GM19372 (cell line): ENCODE results near the gene ROBO1.

ENCODE experiments used
- ATAC-seq: cut with Tn5 transposase; IDR thresholded peaks from one replicate; pipeline ENCODE4 v1.9.1; 2021; ENCODE audit warnings: mild to moderate bottlenecking, low read depth, moderate library complexity; ENCODE audit not compliant: unreplicated experiment

Gene ROBO1

DNA sequence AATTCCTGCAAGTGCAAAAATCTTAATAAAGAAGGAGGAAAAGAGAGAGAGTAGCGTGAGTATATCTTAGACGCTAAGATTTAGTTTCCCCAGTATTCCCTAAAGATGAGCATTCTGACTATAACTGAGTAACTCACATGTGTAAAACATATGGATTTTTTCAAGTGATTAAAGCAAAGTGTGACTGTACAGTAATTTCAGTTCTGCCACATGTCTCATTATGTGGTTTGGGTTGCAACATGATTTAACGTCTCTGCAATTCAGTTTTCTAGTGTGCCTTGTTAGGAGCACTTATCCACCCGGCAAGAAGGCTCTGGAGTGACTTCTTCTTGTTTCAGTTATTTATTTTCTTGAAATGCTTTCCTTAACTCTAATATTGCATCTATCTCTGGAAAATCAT is 514.1 kb downstream of the ROBO1 start:
- no peak for ATAC-seq

DNA sequence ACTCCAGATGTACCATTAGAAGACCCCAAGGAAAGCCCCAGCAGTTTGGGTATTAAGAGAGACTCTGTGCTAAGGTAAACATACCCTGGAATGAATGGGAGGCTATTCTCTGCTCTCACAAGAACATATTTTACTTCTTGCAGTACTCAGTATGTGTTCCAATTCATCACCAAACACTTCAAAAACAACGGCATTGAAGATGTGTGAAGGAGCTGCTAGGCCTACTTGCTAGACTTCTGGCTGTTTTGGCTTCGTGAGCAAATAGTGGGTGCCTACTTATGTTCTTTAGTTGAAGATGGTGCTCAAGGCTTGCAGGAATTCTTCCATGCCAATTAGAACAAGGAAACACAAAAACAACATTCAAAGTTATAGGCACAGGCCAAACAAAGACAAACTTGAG is 514.5 kb downstream of the ROBO1 start:
- no peak for ATAC-seq

DNA sequence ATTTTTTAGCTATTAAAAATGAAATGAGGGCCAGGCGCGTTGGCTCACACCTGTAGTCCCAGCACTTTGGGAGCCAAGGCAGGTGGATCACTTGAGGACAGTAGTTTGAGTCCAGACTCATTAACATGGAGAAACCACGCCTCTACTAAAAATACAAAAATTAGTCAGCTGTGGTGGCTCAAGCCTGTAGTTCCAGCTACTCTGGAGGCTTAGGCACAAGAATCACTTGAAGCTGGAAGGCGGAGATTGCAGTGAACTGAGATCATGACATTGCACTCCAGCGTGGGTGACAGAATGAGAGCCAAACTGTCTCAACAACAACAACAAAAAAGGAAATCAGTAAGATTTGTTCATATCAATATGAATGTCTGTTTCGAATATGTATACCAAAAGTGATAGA is 517.1 kb downstream of the ROBO1 start:
- ATAC-seq: no peak

DNA sequence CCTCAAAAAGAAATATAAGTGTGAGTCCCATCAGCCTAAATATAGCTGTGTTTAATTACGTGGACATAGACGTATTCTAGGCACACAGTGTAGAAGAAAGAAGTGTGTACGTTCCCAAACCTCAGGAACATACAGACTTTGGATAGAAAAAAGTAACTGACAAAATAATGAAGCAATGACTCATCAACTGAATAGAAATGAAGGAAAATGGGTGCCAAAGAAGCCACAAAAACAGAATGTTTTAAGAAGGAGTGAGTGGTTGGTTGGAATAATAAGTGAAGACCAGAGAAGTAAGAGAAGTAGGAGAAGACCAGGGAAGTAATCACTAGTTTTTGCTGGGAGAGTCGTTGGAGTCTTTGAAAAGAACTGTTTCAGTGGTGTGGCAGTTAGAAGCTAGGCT is 518.1 kb downstream of the ROBO1 start:
- ATAC-seq: no peak

DNA sequence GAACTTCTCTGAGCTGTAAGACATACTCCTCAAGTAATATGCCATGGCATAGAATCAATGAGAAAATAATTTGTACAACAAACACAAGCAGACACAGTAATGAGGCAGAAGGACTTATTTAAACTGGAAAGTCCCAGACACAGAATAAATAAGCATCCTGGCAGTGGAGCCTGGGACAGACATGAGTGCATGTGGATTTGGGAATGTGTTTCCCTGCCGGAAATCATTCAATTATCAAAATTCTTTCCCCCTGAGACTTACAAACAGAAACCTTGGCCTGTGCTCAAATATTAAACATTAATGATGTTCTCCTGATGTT is 520.1 kb downstream of the ROBO1 start:
- ATAC-seq: no peak

DNA sequence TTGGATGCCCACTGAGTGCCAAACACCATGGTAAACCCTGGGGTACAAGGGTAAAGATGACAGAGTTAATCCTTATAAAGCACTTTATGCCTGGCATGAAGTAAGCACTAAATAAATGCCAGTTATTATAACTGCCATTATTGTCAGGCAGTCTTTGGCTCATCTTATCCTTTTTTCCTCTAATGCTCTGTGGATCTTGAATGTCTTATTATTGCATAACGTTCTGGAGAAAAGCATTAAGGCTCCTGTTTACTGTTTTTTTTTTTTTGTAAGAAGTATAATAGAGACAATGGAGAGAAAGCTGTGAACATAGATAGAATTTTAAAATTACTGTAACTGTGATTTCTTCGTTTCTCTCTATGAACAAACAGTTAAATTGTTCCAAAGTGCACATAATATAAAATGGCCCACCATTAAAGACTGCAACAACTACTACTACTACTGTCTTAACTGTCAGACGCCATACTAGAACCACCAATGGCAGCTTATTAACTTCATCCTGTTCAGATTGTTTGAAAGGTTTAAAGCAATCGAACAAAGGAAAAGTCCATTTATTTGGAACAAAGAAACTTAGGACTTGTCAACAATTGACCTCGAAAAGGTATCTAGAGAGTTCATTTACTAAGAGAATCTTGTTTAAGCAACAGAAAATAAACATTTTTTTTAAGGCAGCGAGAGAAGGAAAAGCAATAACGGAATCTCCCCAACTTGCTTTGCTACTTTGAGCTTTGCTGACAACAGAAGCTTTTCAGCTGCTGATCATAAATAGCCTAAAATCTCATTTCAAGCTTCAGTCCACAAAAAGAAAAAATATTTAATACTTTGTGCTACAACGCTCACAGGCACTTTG is 520.7 kb downstream of the ROBO1 start:
- ATAC-seq: no peak

DNA sequence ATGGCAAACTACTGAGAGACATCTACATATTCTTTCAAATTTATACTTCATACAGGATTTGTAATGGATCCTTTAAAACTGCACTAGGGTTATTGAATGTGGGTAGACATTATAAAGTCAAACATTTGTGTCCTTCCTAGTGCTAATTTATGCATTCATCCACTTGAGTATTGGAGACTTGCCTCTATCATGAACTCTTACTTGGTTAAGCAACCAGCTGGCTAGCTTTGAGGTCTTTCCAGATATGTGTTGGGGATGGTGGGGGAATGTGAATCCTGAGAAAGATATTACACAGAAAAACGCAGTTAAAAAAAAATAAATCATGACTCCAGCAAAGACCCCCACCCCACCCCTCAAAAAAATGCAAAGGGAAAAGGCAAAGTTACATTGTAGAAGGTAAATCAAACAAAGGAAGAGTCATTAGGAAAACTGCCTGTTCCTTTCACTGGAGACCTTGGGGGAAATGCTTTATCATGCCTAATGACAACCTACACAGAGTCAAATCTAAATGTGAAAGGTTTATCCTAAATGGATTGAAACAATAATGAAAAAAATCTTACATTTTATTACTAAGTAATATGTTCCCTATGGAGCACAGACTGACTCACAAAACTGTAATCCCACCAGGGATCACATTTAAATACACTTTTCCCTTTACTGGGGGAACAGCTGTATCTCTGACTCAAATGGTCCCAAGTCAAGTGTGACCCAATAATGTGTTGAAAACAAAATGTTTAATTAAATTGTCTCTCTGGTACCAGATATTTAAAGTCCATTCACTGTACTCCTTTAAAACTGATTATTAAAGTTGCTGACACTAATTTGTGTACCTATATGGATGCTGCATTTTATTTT is 522.3 kb downstream of the ROBO1 start:
- no peak for ATAC-seq

DNA sequence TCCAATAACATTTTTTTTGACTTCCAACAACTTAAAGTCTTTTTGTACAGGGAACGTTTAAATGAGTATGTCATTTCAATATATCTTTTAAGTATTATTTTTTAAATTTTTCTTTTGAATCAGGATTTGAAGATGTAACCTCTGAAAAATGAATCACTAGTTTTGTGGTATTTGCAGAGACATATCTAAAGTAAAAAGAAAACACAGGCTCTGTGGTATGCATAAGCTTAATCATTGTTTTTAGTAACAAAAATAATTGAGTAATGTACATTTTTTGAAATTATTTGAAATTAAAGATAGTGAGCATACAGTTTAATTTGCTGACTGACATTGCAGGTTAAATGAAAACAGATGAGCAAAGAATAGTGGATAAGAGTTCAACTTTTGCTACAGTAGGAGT is 531.3 kb downstream of the ROBO1 start:
- ATAC-seq: no peak

DNA sequence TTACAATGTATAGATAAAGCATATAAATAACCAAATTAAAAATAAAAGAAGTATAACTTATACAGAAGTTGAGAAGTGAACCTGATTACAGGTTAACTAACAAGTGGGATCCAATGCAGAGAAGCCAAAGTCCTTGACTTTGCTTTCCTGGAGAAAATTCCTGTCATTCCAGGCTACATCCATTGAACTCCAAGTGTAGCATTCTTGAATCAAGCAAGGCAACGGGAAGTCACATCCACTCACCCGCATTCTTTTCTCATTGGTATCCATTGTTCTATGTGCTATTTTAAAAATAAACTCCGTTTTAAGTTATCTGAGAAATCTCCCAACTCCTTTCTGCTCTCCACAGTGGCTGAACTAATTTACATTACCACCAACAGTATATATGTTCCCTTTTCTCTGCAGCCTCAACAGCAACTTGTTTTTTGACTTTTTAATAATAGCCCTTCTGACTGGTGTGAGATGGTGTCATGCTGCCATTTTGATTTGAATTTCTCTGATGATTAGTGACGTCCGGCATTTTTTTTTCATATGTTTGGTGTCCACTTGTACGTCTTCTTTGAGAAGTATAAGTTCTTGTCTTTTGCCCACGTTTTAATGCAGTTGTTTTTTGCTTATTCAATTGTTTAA is 534.3 kb downstream of the ROBO1 start:
- ATAC-seq: no peak

DNA sequence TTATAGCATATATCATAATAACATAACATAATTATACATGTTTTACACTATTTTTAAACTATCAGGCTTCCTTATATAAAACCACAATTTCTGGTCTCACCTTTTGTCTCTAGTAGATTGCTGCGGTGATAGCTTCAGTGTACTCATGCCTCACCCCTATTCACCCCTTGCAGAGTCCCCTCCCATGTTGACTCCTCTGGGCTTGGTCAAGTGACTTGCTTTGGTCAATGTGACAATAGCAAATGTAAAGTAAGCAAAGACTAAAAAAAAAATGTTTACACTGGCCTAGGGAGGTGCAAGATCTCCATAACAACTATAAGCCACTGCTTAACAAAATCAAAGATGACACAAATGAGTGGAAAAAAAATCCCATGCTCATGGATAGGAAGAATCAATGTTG is 537.5 kb downstream of the ROBO1 start:
- no peak for ATAC-seq

DNA sequence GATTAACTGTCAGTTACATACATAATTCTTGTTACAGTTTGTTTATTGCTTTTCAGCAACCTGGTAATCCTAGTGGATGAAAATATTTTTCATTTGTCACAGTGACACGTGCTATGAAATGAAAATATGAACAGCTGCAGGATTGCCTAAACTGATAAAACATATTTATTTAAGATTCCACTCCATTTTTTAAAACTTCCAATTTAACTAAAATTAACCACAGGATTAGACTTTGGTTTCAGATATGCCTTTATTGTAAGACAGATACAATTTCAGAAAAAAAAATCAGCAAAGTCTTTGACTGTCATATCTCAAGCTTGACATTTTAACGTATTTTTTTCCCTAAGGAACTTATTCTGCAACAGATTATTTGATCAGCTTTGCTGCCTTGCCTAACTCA is 550.7 kb downstream of the ROBO1 start:
- no peak for ATAC-seq

DNA sequence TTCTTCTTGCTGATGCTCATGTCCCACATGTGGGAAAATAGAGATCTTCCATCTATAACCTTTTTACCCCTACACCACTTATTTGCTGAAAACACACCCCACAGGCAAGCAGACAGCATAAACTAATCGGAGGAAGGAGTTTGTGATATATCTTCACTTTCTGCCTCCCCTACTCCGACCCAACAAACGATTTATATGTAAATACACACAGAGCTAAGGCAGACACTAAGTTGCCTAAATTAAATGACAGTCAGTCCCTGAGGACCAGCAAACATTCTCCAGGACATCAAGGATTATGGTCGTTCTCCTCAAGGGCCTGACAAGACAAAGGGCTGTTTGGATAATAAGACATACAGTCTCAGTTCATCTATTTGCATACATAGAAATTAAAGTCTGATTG is 552.5 kb downstream of the ROBO1 start:
- no peak for ATAC-seq

DNA sequence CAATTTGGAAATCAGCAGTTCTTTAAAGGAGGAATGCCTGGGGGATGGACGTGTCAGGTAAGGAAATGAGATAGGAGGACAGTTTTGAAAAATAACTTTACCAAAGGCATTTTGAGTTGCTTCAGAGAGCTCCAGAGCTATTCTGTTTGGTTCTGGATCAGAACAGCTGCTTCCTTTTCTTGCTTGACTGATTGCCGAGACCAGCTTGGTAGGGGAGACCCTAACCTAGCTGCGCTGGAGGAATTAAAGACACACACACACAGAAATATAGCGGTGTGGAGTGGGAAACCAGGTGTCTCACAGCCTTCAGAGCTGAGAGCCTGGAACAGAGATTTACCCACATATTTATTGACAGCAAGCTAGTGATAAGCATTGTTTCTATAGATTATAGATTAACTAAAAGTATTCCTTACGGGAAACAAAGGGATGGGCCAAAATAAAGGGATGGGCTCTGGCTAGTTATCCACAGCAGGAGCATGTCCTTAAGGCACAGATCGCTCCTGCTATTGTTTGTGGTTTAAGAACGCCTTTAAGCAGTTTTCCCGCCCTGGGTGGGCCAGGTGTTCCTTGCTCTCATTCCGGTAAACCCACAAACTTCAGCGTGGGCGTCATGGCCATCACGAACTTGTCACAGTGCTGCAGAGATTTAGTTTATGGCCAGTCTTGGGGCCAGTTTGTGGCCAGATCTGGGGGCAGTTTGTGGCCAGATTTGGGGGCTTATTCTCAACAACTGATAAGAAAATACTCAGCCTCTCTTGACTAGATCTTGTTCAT is 556.0 kb downstream of the ROBO1 start:
- no peak for ATAC-seq

DNA sequence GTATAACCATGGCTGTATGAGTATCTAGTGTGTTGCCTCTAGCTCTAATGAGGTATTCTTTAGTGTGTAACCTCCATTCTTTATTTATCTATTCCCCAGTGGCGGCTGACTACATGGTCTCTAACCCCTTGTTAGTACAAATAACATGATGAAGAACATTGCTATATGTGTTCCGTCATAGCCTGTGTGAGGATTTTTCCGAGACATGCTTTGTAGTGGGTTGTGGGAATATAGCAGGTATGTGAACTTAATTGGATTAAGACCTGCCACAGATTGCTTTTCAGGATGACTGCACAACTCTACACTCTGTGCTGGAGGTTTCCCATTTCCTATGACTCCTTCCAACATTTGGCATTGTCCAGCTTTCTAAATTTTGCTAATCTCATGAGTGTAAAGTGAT is 563.4 kb downstream of the ROBO1 start:
- no peak for ATAC-seq

DNA sequence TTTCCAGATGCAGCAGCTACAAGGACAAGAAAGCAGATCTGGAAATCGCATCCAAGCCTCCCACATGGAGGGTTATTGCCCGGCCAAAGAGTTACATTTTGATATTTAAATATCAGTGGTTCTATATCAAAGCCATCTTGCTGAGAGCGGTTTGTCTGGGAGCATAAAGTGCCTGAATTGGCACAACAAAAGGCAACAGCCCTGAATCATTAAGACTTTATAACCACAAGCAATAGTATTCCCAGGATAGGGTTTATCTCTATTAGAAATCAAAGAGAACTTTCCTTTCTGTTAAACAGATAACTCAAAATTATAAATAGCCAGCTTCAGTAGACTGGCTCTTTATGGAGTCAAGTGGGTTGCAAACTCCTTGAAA is 564.7 kb downstream of the ROBO1 start:
- ATAC-seq: no peak

DNA sequence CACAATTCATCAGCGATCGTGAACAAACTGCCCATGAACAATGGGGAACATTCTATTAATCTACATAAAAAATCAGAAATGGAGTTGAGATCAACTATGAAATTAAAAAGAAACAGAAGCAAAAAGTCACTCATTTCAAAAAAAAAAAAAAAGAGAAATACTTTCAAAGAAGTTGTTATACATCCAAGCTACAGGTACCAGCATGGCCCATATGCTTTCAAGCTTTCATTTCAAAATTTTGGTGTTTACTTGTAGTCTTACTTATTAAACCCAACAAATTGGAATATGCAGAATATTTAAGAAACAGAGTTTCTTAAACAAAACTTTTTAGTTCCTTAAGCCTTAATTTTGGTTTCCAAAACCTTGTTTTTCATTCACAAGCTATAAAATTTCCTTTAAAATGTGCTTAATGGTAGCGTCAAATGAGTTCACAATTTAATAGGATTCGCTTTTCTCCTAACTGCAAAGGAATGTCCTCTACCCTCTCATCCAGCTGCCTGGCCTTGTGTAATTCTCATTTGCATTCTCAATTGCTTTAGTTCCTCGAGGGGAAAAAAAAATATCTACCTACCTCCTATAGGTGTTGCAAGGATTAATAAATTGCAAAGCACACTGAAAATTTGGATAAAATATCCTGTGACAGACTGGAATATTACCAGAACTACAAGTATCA is 565.2 kb downstream of the ROBO1 start:
- ATAC-seq: no peak

DNA sequence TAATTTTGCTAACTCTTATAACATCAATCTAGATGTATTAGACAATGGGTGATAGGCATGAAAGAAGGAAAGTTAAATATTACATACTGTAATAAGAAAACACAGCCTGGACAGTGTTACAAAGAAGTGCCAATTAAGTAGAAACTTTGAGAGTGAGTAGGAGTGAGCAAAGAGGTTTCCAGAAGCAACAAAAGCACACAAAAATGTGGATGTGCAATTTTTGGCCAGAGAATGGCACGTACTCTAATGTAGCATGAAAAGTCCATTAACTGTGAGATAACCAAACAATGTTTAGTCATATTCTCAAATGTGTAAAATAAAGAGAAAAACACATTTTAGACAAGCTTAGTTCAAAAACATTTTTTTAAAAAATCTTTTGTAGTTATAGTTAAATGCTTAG is 567.3 kb downstream of the ROBO1 start:
- ATAC-seq: no peak

DNA sequence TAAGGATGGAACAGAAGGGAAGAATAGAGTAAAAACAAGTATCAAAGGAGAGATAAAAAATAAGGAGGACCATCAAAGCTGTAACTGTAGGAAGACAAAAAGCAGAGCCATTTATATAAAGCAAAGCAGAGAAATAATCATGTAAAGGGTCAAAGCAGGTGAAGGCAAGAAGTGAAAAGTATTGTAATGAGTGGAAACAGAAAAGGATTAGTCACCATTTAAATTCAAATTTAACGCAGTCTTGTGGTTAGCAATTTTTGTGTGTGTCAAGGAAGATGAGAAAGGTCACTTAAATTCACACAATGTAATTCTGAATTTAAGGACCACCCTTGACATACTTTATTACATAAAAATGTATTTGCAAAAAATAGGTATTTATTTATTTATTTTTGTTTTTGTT is 567.8 kb downstream of the ROBO1 start:
- ATAC-seq: no peak

DNA sequence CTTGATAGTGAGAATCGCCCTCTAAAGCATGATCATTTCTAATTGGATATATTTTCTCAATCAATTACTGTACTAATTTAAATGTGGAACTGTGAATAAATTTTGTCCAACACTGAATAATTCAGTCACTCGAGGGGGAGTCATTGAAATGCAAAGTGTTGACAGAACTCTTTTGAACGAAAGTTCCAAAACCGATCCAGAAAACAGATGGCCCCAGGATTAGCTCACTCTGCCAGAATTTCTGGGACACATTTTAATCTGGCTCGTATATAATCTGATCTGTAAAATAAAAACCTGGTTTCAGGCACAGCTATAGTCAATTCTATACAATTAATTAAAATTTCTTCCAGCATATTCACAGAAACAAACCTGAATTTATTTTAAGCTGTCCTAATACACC is 580.4 kb downstream of the ROBO1 start:
- no peak for ATAC-seq

DNA sequence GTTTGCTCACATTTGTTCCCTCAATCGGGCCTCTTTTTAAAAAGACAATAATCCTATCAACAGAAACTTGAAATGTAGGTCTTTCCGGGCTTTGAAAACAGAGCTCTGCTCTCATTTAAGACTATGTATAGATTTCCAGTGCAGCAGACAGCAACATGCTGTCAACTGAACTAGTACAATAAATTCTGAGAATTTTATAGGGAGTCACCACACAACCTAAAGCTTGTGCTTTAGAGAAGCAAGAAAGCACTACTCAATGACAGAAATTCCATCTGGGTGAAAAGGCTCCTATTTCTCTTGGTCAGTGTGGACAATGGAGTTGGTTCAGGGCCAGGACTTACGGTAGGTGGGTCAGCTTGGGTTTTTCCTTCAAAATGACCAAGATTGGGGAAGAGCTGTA is 583.5 kb downstream of the ROBO1 start:
- ATAC-seq: no peak
